DOHH2 (cell line): ENCODE results near the gene RPS6KA2.

Experiments
- EZH2phosphoT487 ChIP-seq: fragments of 200-600 bp; sonication (generic); IDR thresholded peaks from 2 replicates; pipeline ENCODE4 v1.6.1; 2017; ENCODE audit warnings: borderline replicate concordance, mild to moderate bottlenecking, antibody characterized with exemption, low read length, moderate library complexity, mixed read lengths
- TF ChIP-seq, protein P1 (sequence below): fragments of 200-600 bp; sonication (generic); IDR thresholded peaks from one replicate; pipeline ENCODE4 v1.5.1; 2014; ENCODE audit warnings: antibody characterized with exemption, mild to moderate bottlenecking, low read depth, low read length; ENCODE audit not compliant: poor library complexity, severe bottlenecking

DNA sequence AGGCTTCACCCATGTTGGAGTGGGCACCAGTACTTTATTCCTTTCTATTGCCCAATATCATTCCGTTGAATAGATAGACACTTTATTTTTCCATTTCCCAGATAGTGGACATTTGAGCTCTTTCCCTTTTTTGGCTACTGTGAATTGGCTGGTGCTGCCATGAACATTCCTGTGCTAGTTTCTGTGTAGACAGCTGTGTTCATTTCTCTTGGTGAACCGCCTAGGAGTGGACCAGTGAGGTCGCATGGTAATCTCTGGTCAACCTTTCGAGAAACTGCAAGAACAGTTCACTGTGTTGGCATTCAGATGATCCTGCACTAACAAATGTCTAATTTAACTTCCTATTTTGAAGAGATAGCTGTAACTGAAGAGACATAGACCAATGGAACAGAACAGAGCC, 99.2 kb downstream of the RPS6KA2 start:
- no peak for TF ChIP-seq EZH2phosphoT487
- TF ChIP-seq, protein P1, sequence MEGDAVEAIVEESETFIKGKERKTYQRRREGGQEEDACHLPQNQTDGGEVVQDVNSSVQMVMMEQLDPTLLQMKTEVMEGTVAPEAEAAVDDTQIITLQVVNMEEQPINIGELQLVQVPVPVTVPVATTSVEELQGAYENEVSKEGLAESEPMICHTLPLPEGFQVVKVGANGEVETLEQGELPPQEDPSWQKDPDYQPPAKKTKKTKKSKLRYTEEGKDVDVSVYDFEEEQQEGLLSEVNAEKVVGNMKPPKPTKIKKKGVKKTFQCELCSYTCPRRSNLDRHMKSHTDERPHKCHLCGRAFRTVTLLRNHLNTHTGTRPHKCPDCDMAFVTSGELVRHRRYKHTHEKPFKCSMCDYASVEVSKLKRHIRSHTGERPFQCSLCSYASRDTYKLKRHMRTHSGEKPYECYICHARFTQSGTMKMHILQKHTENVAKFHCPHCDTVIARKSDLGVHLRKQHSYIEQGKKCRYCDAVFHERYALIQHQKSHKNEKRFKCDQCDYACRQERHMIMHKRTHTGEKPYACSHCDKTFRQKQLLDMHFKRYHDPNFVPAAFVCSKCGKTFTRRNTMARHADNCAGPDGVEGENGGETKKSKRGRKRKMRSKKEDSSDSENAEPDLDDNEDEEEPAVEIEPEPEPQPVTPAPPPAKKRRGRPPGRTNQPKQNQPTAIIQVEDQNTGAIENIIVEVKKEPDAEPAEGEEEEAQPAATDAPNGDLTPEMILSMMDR, result no peak
